Skin of body (tissue), 2 donors: ENCODE results near the gene IDUA. TPM values are rescaled to one million over a fixed set of nuclear protein-coding genes. Genes with fewer than 3 reads are reported as not detected.

ENCODE experiments used
- DNase-seq: peaks from one replicate; lab custom pipeline; 2025; lab: John Stamatoyannopoulos, UW
- total RNA-seq: library from RNA; depleted of rRNA; stranded (reverse); fragments of >200 nt; gene quantifications from one replicate; pipeline ENCODE4 v1.2.3, GENCODE V29; 2014

The IDUA gene
- total RNA-seq, 1 donor from 2014 or later, result 6.9 TPM

GRCh38 chr4:955931-956381 is 30.9 kb upstream of the IDUA start:
- no peak for DNase-seq

GRCh38 chr4:956531-957230 is 30.2 kb upstream of the IDUA start:
- DNase-seq, result no peak

- no peak for DNase-seq
Observed at GRCh38 chr4:957231-957580, 29.6 kb upstream of the IDUA start.

- DNase-seq, result no peak
Observed at GRCh38 chr4:957581-958313, 29.1 kb upstream of the IDUA start.

GRCh38 chr4:958314-958665 is 28.6 kb upstream of the IDUA start:
- DNase-seq, result no peak

GRCh38 chr4:958696-959337 is 28.0 kb upstream of the IDUA start:
- no peak for DNase-seq

- no peak for DNase-seq
Observed at GRCh38 chr4:959338-960139, 27.3 kb upstream of the IDUA start.

- DNase-seq, result no peak
Observed at GRCh38 chr4:960140-960635, 26.7 kb upstream of the IDUA start.

GRCh38 chr4:960636-961350 is 26.1 kb upstream of the IDUA start:
- DNase-seq, result no peak

- no peak for DNase-seq
Observed at GRCh38 chr4:961351-962230, 25.3 kb upstream of the IDUA start.

GRCh38 chr4:962231-963208 is 24.3 kb upstream of the IDUA start:
- no peak for DNase-seq

- DNase-seq, result no peak
Observed at GRCh38 chr4:963276-964225, 23.3 kb upstream of the IDUA start.

GRCh38 chr4:964346-965025 is 22.4 kb upstream of the IDUA start:
- no peak for DNase-seq

- DNase-seq, result no peak
Observed at GRCh38 chr4:965048-965765, 21.6 kb upstream of the IDUA start.

GRCh38 chr4:965766-966134 is 21.1 kb upstream of the IDUA start:
- DNase-seq, result no peak
